GM12864 (cell line): Measurements from ENCODE around the gene ODF2L.

ENCODE experiments used
- DNase-seq: peaks from one replicate; pipeline ENCODE4 v3.0.0-alpha.2; 2011; ENCODE audit warnings: low read depth
- H3K4me3 ChIP-seq: 2 replicates; pipeline ENCODE4 v1.5.1; 2011; ENCODE audit warnings: mild to moderate bottlenecking, low read depth, low read length, control low read depth
- TF ChIP-seq, protein P1 (sequence below): IDR thresholded peaks from 2 replicates; pipeline ENCODE4 v1.5.1; 2011; ENCODE audit warnings: low read depth, mild to moderate bottlenecking, moderate library complexity, low read length, control low read depth, inconsistent platforms; ENCODE audit errors: missing control alignments

ODF2L gene, protein sequence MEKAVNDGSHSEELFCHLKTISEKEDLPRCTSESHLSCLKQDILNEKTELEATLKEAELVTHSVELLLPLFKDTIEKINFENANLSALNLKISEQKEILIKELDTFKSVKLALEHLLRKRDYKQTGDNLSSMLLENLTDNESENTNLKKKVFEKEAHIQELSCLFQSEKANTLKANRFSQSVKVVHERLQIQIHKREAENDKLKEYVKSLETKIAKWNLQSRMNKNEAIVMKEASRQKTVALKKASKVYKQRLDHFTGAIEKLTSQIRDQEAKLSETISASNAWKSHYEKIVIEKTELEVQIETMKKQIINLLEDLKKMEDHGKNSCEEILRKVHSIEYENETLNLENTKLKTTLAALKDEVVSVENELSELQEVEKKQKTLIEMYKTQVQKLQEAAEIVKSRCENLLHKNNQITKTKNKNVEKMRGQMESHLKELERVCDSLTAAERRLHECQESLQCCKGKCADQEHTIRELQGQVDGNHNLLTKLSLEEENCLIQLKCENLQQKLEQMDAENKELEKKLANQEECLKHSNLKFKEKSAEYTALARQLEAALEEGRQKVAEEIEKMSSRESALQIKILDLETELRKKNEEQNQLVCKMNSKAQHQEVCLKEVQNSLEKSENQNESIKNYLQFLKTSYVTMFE

DNA sequence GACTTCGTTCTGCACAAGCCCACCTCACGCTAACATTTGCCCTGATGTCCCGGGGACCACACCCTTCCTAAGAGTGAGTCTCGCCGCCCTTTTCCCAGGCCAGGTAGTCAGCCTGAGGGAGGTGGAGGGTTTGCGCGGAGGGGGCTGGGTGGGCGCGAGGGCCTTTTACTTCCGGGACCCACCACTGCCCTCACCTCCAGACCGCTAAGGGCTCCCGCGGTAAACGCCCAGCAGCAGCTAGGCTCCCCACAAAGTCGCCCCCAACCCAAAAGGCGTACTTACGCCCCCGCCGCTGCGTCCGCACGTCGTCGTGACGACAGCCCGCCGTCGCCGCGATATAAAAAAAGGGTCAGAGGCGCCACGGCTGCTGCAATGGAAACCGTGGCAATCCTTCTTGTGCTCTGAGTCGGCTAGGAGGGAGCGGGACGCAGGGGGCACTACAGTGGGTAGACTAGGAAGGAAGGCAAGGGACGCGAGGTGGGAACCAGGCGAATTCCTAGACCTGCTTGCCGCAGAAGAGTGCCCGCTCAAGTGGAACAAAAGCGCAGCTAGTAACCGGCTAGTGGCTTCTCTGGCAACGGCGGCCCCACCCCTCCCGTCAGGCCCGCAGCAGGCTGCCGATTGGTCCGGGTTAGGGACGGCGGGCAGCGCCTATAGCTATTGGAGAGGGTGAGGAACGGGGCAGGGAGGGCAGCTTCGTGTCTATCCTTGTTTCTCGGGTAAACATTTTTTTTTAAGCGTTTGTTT, at the start of gene ODF2L:
Gene ODF2L (minus strand): TSS at position 573 of the 747 bp plus-strand sequence. CDS start 9,296 bp downstream, outside the sequence.
- H3K4me3 ChIP-seq: peak within 1 kb of the TSS; percentile 71
- no peak for DNase-seq
- TF ChIP-seq, protein P1, sequence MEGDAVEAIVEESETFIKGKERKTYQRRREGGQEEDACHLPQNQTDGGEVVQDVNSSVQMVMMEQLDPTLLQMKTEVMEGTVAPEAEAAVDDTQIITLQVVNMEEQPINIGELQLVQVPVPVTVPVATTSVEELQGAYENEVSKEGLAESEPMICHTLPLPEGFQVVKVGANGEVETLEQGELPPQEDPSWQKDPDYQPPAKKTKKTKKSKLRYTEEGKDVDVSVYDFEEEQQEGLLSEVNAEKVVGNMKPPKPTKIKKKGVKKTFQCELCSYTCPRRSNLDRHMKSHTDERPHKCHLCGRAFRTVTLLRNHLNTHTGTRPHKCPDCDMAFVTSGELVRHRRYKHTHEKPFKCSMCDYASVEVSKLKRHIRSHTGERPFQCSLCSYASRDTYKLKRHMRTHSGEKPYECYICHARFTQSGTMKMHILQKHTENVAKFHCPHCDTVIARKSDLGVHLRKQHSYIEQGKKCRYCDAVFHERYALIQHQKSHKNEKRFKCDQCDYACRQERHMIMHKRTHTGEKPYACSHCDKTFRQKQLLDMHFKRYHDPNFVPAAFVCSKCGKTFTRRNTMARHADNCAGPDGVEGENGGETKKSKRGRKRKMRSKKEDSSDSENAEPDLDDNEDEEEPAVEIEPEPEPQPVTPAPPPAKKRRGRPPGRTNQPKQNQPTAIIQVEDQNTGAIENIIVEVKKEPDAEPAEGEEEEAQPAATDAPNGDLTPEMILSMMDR: no peak

DNA sequence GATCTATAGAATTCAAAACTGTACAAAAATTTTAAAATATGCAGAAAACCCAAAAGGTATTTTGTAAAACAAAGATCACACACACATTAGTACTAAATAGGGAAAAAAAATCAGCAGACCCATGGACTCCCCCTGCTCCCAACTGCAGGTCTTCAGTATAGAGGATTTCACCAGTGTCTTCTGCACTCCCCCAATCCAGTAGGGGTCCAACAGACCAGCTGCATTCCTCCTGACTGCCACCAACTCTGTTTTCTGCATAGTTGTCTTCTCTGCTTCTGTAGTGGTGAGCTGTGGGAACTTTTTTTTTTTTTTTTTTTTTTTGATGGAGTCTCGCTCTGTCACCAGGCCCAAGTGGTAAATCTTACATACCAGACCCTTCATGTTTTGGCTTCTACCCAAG, 49.8 kb upstream of the ODF2L start:
- DNase-seq: no peak
- no peak overlapping the region for H3K4me3 ChIP-seq
- TF ChIP-seq, protein P1: no peak

DNA sequence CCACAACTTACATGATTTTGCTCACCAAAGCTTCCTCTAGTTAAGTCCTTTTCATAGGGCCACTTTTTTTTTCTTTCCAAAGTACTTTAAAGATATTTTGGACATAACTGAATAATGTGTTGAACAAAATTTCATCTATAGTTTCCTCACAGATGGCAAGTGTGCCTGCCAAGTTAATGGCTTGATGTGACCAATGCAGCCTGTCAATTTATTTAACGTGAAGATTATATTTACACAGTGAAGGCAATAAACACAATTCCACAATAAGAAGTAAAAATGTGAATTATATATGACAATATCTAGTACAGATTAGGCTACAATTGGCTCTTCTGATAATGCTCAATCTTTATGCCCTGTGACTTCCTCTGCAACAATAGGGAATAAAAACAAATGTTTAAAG, 45.9 kb upstream of the ODF2L start:
- DNase-seq: no peak
- TF ChIP-seq, protein P1: no peak
- no peak overlapping the region for H3K4me3 ChIP-seq

DNA sequence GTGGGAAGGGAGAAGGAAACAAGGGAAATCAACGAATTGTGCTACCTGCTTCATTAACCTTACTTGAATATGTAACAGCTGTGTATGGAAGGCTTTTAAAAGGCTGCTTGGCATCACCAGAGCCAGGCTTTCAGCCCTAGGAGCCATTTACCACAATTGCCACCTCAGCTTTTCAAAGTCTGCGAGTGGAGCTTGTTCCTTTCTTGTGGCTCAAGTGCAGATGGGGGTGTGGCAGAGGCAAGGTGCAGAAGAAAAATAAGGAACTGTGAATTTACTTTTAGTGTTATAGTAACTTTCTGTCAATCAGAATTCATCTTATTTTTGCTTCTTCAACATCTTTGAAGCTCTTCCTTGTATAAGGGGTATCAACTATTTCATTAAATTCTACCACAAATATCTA, 45.5 kb upstream of the ODF2L start:
- H3K4me3 ChIP-seq: no peak overlapping the region
- no peak for DNase-seq
- TF ChIP-seq, protein P1: no peak

DNA sequence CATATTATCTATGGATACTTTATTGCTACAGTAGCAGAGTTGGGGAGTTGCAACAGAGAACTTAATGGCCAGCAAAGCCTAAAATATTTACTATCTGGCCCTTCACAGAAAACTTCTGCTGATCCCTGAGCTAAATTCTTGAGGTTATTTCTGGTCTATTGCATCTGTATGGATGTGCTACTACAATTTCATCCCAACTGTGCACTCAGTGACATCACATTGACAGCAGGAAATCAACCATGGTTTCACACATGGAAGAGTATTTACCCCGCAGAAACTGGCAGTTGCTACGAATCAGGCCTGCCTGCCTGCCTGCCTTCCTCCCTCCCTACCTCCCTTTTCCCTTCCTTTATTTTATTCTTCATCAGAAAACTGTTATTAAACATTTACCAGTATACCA, 39.9 kb upstream of the ODF2L start:
- DNase-seq: no peak
- H3K4me3 ChIP-seq: no peak overlapping the region
- TF ChIP-seq, protein P1: no peak

DNA sequence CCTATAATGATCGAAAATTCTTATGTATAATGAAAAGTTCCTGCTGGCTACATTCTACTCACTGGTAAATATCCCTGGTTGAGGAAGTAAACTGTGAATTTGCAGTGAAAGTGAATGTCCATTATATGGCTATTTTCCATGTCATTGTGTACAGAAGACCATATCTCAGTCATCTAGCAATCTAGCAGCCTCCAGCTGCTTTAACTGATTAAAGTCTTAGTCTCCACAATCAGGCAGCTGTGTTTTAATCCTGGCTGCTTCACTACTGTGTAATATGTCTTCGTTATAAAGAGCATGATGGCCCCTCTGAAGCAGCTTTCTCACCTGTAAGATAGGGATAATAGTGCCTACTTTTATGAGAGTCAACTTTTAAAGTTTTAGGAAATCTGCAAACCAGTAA, 39.2 kb upstream of the ODF2L start:
- TF ChIP-seq, protein P1: no peak
- DNase-seq: no peak
- H3K4me3 ChIP-seq: no peak overlapping the region
